GM21529 (cell line): ENCODE data around the gene TMEM218.

Experiments used
- ATAC-seq: cut with Tn5 transposase; IDR thresholded peaks from one replicate; pipeline ENCODE4 v1.9.1; 2021; ENCODE audit not compliant: unreplicated experiment

The TMEM218 gene

DNA sequence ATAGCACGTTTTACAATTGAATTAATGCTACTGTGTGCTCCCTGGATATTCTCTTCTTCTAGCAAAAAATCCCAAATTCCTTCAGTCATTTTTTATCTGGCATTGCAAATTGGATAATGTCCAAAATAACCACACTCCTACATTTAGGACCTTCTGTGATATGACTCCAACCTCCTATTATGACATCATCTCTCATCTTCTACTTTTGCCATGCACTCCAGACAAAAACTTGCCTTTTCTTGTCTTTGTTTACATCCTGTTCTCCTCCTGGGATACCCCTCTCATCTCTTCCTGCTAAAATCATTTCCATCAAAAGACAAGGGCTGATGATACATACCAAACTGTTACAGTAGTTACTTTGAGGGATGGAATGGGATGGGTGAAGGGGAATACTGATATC is 20.6 kb upstream of the TMEM218 start:
- no peak for ATAC-seq

DNA sequence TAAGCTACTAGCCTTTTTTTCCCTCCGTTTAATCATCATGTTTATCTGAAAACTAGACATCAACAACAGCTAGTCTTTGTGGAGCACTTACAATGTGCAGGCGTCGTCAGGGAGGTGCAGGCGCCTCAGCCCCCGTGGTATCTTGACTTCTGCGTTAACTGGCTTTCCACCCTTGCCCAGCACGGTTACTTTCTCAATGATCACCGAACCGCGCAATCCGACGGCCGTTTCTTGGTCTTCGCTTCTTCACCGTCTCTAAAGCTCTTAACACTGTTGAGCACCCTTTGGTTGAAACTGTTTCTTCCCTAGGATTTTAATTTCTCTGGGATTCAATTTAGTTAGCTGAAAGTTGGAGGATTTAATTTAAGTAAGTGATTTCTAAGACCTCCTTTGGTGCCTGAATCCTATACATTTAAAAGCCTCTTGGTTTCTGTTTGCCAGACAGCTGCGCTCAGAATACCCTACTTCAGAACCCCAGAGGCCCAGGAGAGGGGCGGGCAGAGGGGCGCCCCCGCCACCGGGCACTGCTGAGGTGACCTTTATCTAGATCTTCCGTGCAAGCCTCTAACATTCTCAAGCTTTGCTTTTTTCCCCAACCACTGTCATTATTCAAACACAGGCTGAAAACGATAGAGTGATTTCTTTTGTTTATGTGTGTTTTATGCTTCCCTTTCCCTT is 18.0 kb upstream of the TMEM218 start:
- ATAC-seq, result no peak

- no peak for ATAC-seq
These were observed 17.0 kb upstream of the TMEM218 start for GRCh38 chr11:125128450-125128849.

GRCh38 chr11:125124618-125124992 is 13.2 kb upstream of the TMEM218 start:
- no peak for ATAC-seq

GRCh38 chr11:125123947-125124617 is 12.7 kb upstream of the TMEM218 start:
- peak; percentile 96 for ATAC-seq

GRCh38 chr11:125123194-125123946 is 11.9 kb upstream of the TMEM218 start:
- no peak for ATAC-seq

DNA sequence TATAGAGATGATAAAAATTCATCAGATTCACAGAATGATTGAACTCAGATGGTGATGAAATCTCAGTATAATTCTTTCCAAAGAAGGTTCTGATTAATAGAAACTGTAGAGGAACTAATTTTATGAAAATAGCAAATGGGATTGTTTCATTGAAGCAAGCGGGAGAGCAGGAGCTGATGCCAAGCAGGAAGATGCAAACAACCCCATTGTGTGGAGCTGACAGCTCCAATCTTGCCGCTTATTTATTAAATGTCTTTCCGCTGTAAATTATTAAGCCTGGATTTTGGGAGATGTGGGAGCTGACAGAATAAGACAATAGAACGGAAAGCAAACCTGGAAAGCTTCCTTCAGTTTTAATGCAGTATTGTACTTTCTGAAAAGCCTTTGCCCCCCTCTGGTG is 6.0 kb upstream of the TMEM218 start:
- no peak for ATAC-seq

DNA sequence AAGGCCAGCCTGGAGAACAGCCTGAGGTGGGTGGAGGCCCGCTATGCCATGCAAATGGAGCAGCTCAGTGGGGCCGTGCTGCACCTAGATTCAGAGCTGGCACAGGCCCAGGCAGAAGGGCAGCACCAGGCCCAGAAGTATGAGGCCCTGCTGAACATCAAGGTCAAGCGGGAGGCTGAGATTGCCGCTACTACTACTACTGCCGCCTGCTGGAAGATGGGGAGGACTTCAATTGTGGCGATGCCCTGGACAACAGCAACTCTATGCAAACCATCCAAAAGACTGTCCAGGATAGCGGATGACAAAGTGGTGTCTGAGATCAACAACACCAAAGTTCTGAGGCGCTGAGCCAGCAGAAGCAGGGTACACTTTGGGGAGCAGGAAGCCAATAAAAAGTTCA is 3.1 kb upstream of the TMEM218 start:
- no peak for ATAC-seq

DNA sequence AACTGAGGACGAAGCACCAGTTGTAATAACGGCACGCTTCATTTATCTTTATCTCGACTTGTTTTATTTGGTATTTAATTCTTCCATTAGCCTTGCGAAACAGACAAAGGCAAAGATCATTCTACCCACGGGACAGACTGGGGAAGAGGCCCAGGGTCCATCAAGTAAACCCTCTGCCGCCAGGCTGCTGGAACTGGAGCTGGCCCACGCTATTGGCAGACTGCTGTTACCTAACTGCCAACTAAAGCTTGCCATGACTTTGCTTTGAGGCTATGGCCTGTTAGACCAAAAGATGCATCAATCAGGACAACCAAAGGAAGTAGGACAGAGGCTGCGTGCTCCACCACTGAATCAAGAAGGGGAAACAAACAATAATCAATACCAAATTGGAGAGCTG is 780 bp upstream of the TMEM218 start:
- no peak for ATAC-seq

- ATAC-seq, result peak; percentile 0
These were observed 454 bp downstream of the TMEM218 start for GRCh38 chr11:125111001-125111342.

DNA sequence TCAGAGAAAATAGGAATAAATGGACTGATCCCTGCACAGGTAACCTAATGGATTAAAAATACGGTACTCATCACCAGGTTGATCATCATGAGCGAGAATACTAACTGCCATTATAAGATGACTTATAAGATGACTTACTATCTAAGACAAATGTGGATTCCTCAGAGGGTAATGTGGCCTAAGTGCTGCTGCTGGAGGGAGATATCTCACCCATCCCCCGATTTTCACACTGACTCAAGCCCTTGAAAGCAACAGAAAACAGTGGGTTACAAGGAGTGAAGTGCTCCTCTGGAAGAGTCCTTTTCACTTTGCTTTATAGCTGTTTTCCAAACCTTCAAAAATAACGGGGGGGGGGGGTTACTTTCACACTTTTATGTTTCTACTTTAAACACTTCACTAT is 920 bp downstream of the TMEM218 start:
- no peak for ATAC-seq

GRCh38 chr11:125108469-125108868 is 3.0 kb downstream of the TMEM218 start:
- no peak for ATAC-seq

GRCh38 chr11:125105926-125106325 is 5.5 kb downstream of the TMEM218 start:
- no peak for ATAC-seq

DNA sequence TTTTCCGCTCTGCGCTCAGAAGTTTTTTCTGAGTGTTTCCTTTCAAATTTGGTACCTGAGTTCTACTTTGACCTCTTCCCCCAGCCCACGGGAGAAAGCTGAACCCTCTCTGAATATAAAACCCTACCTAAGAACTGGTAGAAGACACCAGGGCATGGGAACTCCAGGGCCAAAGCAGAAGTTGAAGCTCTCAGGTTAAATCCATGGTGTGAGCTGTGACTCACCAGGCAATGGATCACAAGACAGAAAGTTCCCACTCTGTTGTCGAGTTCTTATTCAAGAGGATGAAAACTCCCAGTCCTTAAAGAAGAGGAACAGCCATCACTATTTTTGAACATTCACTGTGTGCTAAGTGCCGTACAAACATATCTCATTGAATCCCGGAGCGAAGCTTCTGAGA is 8.9 kb downstream of the TMEM218 start:
- no peak for ATAC-seq

DNA sequence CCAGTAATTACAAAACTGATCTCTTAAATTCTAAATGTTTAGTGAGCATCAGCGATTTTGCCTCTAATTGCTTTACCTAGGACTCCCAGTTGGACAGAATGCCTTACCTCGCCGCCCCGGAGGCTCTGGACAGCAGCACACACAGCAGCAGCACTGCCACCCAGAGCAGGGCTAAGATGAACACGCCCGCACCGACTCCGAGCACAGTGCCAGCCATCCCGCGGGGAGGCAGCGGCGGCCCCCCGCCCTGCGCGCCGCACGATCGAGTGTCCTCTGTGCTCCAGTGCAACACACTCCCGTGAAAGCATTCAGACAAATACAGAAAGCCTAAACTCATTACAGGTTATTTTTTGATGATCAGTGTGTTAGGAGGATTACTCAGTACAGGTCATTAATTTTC is 9.4 kb downstream of the TMEM218 start:
- ATAC-seq, result no peak

DNA sequence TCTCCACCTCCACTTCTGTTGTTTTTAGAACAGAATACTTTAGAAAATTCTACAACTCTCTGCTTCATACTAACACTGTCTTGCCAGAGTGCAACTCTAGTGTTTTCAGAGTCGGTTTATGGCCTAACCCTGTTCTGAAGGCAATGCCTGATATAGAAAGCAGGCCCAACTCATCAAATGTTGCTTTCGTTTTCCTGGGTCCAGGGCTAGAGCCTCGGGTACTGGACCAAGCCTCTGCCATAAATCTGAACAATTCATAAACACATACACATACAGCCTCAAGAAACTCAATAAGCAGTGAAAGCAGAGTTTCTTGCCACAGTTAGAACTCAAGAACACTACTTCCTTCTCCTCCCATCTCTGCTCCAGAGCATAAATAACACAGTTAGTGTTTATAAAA is 9.8 kb downstream of the TMEM218 start:
- ATAC-seq, result no peak

GRCh38 chr11:125100136-125100535 is 11.3 kb downstream of the TMEM218 start:
- no peak for ATAC-seq

DNA sequence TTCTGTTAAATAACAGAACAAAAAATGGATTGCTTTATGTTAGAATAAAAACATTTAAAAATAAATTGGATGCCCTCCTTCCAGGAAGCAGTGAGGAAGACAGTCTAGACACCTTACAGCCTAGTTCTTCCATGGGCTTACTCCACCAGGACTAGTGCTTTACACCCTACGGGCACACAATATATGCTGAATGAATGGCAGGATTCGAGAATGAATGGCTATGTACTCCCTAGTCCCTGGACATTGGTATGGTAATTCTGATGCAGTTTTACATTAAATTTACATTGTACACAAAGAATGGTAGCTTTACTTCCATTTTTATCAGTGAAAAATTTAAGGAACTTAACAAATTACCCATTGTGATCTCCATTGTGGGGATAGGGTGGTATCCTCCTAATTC is 16.7 kb downstream of the TMEM218 start:
- ATAC-seq, result no peak

DNA sequence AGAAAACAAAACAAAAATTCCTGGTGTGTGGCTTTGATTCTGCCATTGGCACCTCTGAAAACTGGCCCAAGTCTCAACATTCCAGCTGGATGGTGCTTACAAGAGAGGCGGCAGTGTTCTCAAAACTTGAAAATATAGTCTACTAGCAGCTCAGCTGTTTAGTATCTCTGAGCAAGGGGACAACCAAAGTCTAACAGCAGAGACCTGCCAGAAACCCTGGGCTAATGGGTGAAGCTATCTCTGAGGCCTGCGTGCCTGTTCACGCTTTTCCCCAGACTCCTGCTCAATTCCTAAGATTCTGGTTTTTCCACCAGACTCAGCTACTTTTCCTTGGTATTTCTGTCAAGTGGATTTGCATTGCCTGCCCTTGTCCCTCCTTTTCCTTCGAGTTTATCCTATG is 17.9 kb downstream of the TMEM218 start:
- ATAC-seq, result no peak

- no peak for ATAC-seq
These were observed 18.8 kb downstream of the TMEM218 start for GRCh38 chr11:125092669-125093068.

DNA sequence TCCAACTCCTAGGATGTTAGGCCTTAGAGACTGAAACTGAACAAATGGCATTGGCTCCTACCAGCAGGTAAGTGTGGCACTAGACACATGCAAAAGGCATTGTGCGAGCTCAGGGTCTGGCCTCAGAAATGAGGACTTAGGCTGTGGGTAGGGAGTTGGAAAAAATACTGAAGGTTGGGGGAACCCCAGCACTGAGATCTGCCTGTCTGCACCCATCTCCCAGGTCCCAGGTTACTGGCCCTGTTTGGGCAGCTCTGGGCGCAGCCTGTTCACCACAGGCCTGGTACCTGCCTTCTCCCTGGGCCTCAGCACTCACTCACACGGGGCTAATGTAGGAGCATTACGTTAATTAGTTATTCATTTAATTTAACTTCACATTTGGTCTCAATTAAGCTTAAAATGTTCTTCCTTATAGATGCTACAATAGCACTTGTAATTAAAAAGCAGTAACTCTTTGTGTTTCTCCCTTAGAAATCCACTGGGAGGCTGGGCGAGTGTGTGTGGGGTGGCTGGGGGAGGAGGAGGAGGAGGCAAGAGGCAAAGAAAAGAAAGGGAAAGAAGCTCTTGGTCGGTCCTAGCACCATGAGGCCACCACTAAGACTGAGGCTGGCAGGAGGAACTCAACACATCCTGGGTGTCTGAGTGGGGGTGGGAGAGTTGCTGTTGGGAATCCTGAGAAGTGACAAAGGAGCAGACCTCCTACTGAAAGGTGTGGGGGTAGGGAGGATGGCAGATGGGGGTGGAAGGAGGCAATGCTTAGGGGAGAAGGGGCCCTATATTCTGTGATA is 19.4 kb downstream of the TMEM218 start:
- no peak for ATAC-seq
